Hepatocyte (in vitro differentiated cells): ENCODE measurements around the gene ASTN2. TPM values are rescaled to one million over a fixed set of nuclear protein-coding genes. Genes with fewer than 3 reads are reported as not detected.
"Not testable (repeated sequence)": the region's sequence is repeated elsewhere in the genome, so short reads cannot be mapped to it uniquely, and the experiment has no call there.

Source experiments
- DNase-seq: peaks from one replicate; pipeline ENCODE4 v3.0.0-alpha.2; 2016; ENCODE audit warnings: low spot score
- H2AFZ ChIP-seq: fragments of 200-600 bp; sonication (generic); 2 replicates; pipeline ENCODE4 v1.6.0; 2016; ENCODE audit warnings: antibody characterized with exemption, mild to moderate bottlenecking
- H3K27ac ChIP-seq: fragments of 200-600 bp; sonication (generic); 2 replicates; pipeline ENCODE4 v1.5.1; 2016; ENCODE audit warnings: mild to moderate bottlenecking
- H3K27me3 ChIP-seq: fragments of 200-600 bp; sonication (generic); 2 replicates; pipeline ENCODE4 v1.6.1; 2016
- H3K36me3 ChIP-seq: fragments of 200-600 bp; sonication (generic); replicated peaks from 2 replicates; pipeline ENCODE4 v1.5.1; 2016; ENCODE audit warnings: low read depth; ENCODE audit not compliant: insufficient read depth
- H3K4me1 ChIP-seq: fragments of 200-600 bp; sonication (generic); 2 replicates; pipeline ENCODE4 v1.5.1; 2016; ENCODE audit warnings: mild to moderate bottlenecking, moderate library complexity; ENCODE audit not compliant: insufficient read depth
- H3K4me2 ChIP-seq: fragments of 200-600 bp; sonication (generic); 2 replicates; pipeline ENCODE4 v1.6.0; 2016
- H3K4me3 ChIP-seq: fragments of 200-600 bp; sonication (generic); 2 replicates; pipeline ENCODE4 v1.5.1; 2016; ENCODE audit warnings: mild to moderate bottlenecking
- H3K79me2 ChIP-seq: fragments of 200-600 bp; sonication (generic); 2 replicates; pipeline ENCODE4 v1.6.0; 2017; ENCODE audit warnings: mild to moderate bottlenecking
- H3K9me2 ChIP-seq: fragments of 200-600 bp; sonication (generic); replicated peaks from 2 replicates; pipeline ENCODE4 v1.6.0; 2017; ENCODE audit warnings: mild to moderate bottlenecking; ENCODE audit not compliant: insufficient read depth
- H3K9me3 ChIP-seq: fragments of 200-600 bp; sonication (generic); 2 replicates; pipeline ENCODE4 v1.5.1; 2016; ENCODE audit warnings: low read depth, mild to moderate bottlenecking
- H4K20me1 ChIP-seq: fragments of 200-600 bp; sonication (generic); 2 replicates; pipeline ENCODE4 v1.6.0; 2016; ENCODE audit warnings: mild to moderate bottlenecking; ENCODE audit not compliant: insufficient read depth, poor library complexity, severe bottlenecking
- EZH2 ChIP-seq: fragments of 200-600 bp; sonication (generic); IDR thresholded peaks from 2 replicates; pipeline ENCODE4 v1.6.1; 2016; ENCODE audit warnings: antibody characterized with exemption, mild to moderate bottlenecking, borderline replicate concordance
- EZH2phosphoT487 ChIP-seq: fragments of 200-600 bp; sonication (generic); IDR thresholded peaks from one replicate; pipeline ENCODE4 v1.6.1; 2018; ENCODE audit warnings: antibody characterized with exemption, mild to moderate bottlenecking, low read depth, moderate library complexity; ENCODE audit not compliant: unreplicated experiment, severe bottlenecking
- WGBS: methylation state at CpG from one replicate; pipeline ENCODE4 v1.1.6; 2016; ENCODE audit warnings: low lambda C conversion rate; ENCODE audit errors: missing lambda C conversion rate; 5-methylcytosine and 5-hydroxymethylcytosine counted together
- polyA plus RNA-seq: library from polyadenylated mRNA; unstranded; fragments of >200 nt; fragmentation: Nextera tagmentation; extraction: Ambion mirVana; gene quantifications from 2 replicates; pipeline ENCODE4 v1.2.1, GENCODE V29; 2016
- total RNA-seq: library from RNA; depleted of rRNA; stranded (reverse); fragments of >200 nt; gene quantifications from 2 replicates; pipeline ENCODE4 v1.2.3, GENCODE V29; 2014
- TF ChIP-seq, protein P1 (sequence below): fragments of 200-600 bp; sonication (generic); IDR thresholded peaks from 2 replicates; pipeline ENCODE4 v1.5.1; 2016; ENCODE audit warnings: antibody characterized with exemption, mild to moderate bottlenecking; ENCODE audit not compliant: poor library complexity

ASTN2 gene
- total and polyA plus RNA-seq, 2 experiments from 2014 or later = 6.4 to 8.4 TPM

DNA sequence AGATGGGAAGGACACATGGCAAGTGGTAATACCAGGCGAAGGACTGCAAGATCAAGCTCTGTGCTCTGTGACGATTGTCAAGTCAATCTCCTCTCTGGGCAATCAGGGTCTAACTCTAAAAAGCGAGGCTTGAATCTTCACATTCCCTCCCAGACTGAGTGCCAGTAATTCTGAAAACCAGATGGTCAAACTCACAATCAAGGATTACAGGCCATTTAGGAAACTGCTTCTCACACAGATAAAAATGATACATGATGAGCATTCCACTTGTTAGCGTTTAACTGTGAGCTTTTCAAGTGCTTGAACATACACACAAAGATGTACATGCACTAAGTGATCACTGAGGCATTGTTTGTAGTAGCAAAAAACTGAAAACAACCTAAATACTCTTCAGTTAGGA is 517.7 kb downstream of the ASTN2 start:
- H3K9me2 ChIP-seq = no peaks in the 10 kb centered on the region
- 58% methylated on average over 4 of the region's 4 CpGs for WGBS
- no peak overlapping the region for H3K27ac ChIP-seq
- H3K79me2 ChIP-seq = no peaks in the 10 kb centered on the region
- no peak overlapping the region for H3K4me2 ChIP-seq
- H3K4me1 ChIP-seq = no peaks in the 10 kb centered on the region
- TF ChIP-seq EZH2 = no peak
- TF ChIP-seq, protein P1, sequence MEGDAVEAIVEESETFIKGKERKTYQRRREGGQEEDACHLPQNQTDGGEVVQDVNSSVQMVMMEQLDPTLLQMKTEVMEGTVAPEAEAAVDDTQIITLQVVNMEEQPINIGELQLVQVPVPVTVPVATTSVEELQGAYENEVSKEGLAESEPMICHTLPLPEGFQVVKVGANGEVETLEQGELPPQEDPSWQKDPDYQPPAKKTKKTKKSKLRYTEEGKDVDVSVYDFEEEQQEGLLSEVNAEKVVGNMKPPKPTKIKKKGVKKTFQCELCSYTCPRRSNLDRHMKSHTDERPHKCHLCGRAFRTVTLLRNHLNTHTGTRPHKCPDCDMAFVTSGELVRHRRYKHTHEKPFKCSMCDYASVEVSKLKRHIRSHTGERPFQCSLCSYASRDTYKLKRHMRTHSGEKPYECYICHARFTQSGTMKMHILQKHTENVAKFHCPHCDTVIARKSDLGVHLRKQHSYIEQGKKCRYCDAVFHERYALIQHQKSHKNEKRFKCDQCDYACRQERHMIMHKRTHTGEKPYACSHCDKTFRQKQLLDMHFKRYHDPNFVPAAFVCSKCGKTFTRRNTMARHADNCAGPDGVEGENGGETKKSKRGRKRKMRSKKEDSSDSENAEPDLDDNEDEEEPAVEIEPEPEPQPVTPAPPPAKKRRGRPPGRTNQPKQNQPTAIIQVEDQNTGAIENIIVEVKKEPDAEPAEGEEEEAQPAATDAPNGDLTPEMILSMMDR = no peak
- no peak for TF ChIP-seq EZH2phosphoT487
- H2AFZ ChIP-seq = no peak overlapping the region
- H3K36me3 ChIP-seq = no peaks in the 10 kb centered on the region
- H4K20me1 ChIP-seq = no peaks in the 10 kb centered on the region
- H3K27me3 ChIP-seq = no peaks in the 10 kb centered on the region
- DNase-seq = no peak
- H3K9me3 ChIP-seq = no peaks in the 10 kb centered on the region
- no peak overlapping the region for H3K4me3 ChIP-seq

DNA sequence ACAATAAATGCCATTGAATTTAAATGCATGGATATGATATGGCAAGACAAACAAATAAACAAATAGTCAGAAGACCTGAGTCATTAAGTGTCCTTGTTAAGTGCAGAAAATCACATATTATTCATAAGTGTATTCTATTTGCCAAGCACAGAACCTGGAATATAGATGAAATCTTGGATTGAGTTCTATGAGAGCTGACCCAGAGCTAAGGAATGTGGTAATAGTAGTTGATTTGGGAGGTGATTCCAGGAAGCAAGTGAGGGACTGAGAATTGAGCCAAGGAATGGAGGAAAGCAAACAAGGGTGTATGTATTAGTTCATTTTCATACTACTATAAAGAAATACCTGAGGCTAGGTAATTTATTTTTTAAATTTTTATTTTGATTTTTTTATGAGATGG is 518.9 kb downstream of the ASTN2 start:
- H3K4me3 ChIP-seq = no peak overlapping the region

DNA sequence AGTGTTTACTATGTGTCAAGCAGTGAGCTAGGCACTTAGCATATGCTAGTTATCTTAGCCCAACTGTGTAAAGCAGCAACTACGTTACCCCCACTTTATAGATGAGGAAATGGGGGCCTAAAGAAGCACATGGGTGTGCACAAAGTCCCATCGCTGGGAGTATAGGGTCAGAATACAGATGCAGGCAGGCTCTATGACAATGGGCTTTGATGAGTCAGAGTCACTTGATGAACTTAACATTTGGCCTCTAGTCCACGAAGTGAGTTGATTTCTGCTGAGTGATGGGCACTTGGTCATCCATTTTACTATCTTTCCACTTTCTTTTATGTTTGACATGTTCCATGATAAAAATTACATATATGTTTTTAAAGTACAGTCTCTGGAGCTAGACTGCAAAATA is 523.4 kb downstream of the ASTN2 start:
- Histone ChIP-seq H2AFZ (no peak overlapping the region), H3K27me3 (no peaks in the 10 kb centered on the region), H3K9me3 (no peaks in the 10 kb centered on the region), H3K4me2 (no peak overlapping the region), H3K4me3 (no peak overlapping the region), H3K9me2 (no peaks in the 10 kb centered on the region), H3K79me2 (no peaks in the 10 kb centered on the region), H3K4me1 (no peaks in the 10 kb centered on the region), H4K20me1 (no peaks in the 10 kb centered on the region), H3K36me3 (no peaks in the 10 kb centered on the region), H3K27ac (no peak overlapping the region)
- TF ChIP-seq, protein P1 = no peak
- TF ChIP-seq EZH2phosphoT487 (no peak), EZH2 (no peak)
- DNase-seq = no peak
- 70% methylated on average over 3 of the region's 3 CpGs for WGBS

More for the DNA sequence above, 518.9 kb downstream of the ASTN2 start:
- no peak overlapping the region for H2AFZ ChIP-seq
- no peaks in the 10 kb centered on the region for H3K9me3 ChIP-seq
- no peak overlapping the region for H3K4me2 ChIP-seq
- TF ChIP-seq, protein P1 = no peak
- TF ChIP-seq EZH2phosphoT487 = no peak
- no peak for TF ChIP-seq EZH2
- H3K36me3 ChIP-seq = no peaks in the 10 kb centered on the region
- H3K27me3 ChIP-seq = no peaks in the 10 kb centered on the region
- no peaks in the 10 kb centered on the region for H4K20me1 ChIP-seq
- no peaks in the 10 kb centered on the region for H3K4me1 ChIP-seq
- DNase-seq = no peak
- no peaks in the 10 kb centered on the region for H3K9me2 ChIP-seq
- H3K27ac ChIP-seq = no peak overlapping the region
- no peaks in the 10 kb centered on the region for H3K79me2 ChIP-seq

DNA sequence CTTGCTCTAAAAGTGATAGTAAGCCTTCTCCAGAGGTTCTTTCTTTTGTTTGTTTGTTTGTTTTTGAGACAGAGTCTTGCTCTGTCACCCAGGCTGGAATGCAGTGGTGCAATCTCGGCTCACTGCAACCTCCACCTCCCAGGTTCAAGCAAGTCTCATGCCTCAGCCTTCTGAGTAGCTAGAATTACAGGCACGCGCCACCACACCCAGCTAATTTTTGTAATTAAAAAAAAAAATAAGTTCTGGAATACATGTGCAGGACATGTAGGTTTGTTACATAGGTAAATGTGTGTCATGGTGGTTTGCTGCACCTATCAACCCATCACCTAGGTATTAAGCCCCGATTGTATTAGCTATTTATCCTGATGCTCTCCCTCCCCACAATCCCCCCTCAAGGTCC is 526.4 kb downstream of the ASTN2 start:
- H3K4me3 ChIP-seq, H3K79me2 ChIP-seq, H3K4me1 ChIP-seq, H4K20me1 ChIP-seq, H3K27me3 ChIP-seq, H3K9me3 ChIP-seq, H3K36me3 ChIP-seq, H3K27ac ChIP-seq, H3K4me2 ChIP-seq, H2AFZ ChIP-seq, DNase-seq, H3K9me2 ChIP-seq: not testable (repeated sequence)
- 88% methylated on average over 4 of the region's 4 CpGs for WGBS
